Mesenchymal stem cell (in vitro differentiated cells and primary cell): Measurements from ENCODE around the gene ABCA8.
A peak's percentile ranks its signal among the peaks of the same experiment; 100 is the strongest.

Experiments used
- DNase-seq: peaks from one replicate; pipeline ENCODE4 v3.0.0-alpha.2; 2013
- H2AFZ ChIP-seq: one replicate; pipeline ENCODE4 v1.6.1; 2013; ENCODE audit warnings: low read depth, mild to moderate bottlenecking, control low read depth, inconsistent platforms, low read length, moderate library complexity
- H2AK5ac ChIP-seq: 2 replicates; pipeline ENCODE4 v1.6.1; 2013; ENCODE audit warnings: low read length, moderate library complexity, mild to moderate bottlenecking, inconsistent platforms; ENCODE audit not compliant: severe bottlenecking
- H2BK120ac ChIP-seq: one replicate; pipeline ENCODE4 v1.6.1; 2013; ENCODE audit warnings: low read depth, mild to moderate bottlenecking, inconsistent platforms, low read length, moderate library complexity
- H2BK12ac ChIP-seq, 2 experiments: one replicate each; pipeline ENCODE4 v1.6.1; 2013; ENCODE audit warnings: inconsistent platforms in 2 of 2, low read length in 2 of 2, mild to moderate bottlenecking in 2 of 2, moderate library complexity in 2 of 2, control low read depth in 1 of 2
- H2BK15ac ChIP-seq: one replicate; pipeline ENCODE4 v1.6.1; 2013; ENCODE audit warnings: mild to moderate bottlenecking, low read depth, inconsistent platforms; ENCODE audit not compliant: poor library complexity, severe bottlenecking
- H2BK5ac ChIP-seq: 2 replicates; pipeline ENCODE4 v1.6.1; 2013; ENCODE audit warnings: low read depth, mild to moderate bottlenecking, low read length, control low read depth, inconsistent platforms; ENCODE audit not compliant: poor library complexity, severe bottlenecking
- H3K14ac ChIP-seq, 2 experiments: one replicate each; pipeline ENCODE4 v1.6.1; 2013; ENCODE audit warnings: inconsistent platforms in 2 of 2, low read length in 2 of 2, control low read depth in 1 of 2, mild to moderate bottlenecking in 1 of 2, moderate library complexity in 1 of 2
- H3K18ac ChIP-seq, 2 experiments: one replicate each; pipeline ENCODE4 v1.6.1; 2013; ENCODE audit warnings: inconsistent platforms in 2 of 2, low read length in 2 of 2, control low read depth in 1 of 2, low read depth in 1 of 2, mild to moderate bottlenecking in 1 of 2
- H3K23ac ChIP-seq, 2 experiments: one replicate each; pipeline ENCODE4 v1.6.1; 2013; ENCODE audit warnings: inconsistent platforms in 2 of 2, low read length in 2 of 2, mild to moderate bottlenecking in 2 of 2, moderate library complexity in 2 of 2, control low read depth in 1 of 2
- H3K27ac ChIP-seq: 2 replicates; pipeline ENCODE4 v1.5.1; 2013; ENCODE audit warnings: mild to moderate bottlenecking, moderate library complexity, low read length, control low read depth, inconsistent platforms; ENCODE audit not compliant: poor library complexity, severe bottlenecking
- H3K27me3 ChIP-seq, 2 experiments: 2 replicates each; pipeline versions ENCODE4 v1.6.1 to v1.7.0; 2013; ENCODE audit warnings: low read length in 2 of 2, mild to moderate bottlenecking in 2 of 2, moderate library complexity in 2 of 2, control low read depth in 1 of 2, inconsistent platforms in 1 of 2; ENCODE audit not compliant: control insufficient read depth in 1 of 2, insufficient read depth in 1 of 2
- H3K36me3 ChIP-seq, 2 experiments: 2 replicates each; pipeline versions ENCODE4 v1.6.1 to v1.7.0; 2013; ENCODE audit warnings: low read length in 2 of 2, control low read depth in 1 of 2, inconsistent platforms in 1 of 2, low read depth in 1 of 2, mild to moderate bottlenecking in 1 of 2; ENCODE audit not compliant: insufficient read depth in 2 of 2, control insufficient read depth in 1 of 2
- H3K4ac ChIP-seq, 2 experiments: one replicate each; pipeline ENCODE4 v1.6.1; 2013; ENCODE audit warnings: inconsistent platforms in 2 of 2, low read length in 2 of 2, mild to moderate bottlenecking in 2 of 2, moderate library complexity in 2 of 2, control low read depth in 1 of 2, low read depth in 1 of 2
- H3K4me1 ChIP-seq: 2 replicates; pipeline ENCODE4 v1.6.1; 2013; ENCODE audit warnings: low read depth, low read length, control low read depth; ENCODE audit not compliant: control insufficient read depth, insufficient read depth
- H3K4me2 ChIP-seq: 2 replicates; pipeline ENCODE4 v1.6.1; 2013; ENCODE audit warnings: low read length, mild to moderate bottlenecking, inconsistent platforms; ENCODE audit not compliant: poor library complexity, severe bottlenecking
- H3K4me3 ChIP-seq, 2 experiments: 2 replicates each; pipeline versions ENCODE4 v1.5.1 to v1.7.0; 2013; ENCODE audit warnings: low read length in 2 of 2, mild to moderate bottlenecking in 2 of 2, control low read depth in 1 of 2, low read depth in 1 of 2; ENCODE audit not compliant: insufficient read depth in 1 of 2
- H3K79me1 ChIP-seq: replicated peaks from 2 replicates; pipeline ENCODE4 v1.6.1; 2013; ENCODE audit warnings: mild to moderate bottlenecking, control low read depth, low read length, inconsistent platforms; ENCODE audit not compliant: poor library complexity, severe bottlenecking
- H3K9ac ChIP-seq: 2 replicates; pipeline ENCODE4 v1.7.0; 2013; ENCODE audit warnings: mild to moderate bottlenecking, low read length, moderate library complexity
- H3K9me3 ChIP-seq: 2 replicates; pipeline ENCODE4 v1.7.0; 2013; ENCODE audit warnings: mild to moderate bottlenecking, low read length; ENCODE audit not compliant: control insufficient read depth
- H4K8ac ChIP-seq: one replicate; pipeline ENCODE4 v1.6.1; 2013; ENCODE audit warnings: inconsistent platforms, mild to moderate bottlenecking, low read length, moderate library complexity
- H4K91ac ChIP-seq: one replicate; pipeline ENCODE4 v1.6.1; 2013; ENCODE audit warnings: mild to moderate bottlenecking, low read length, inconsistent platforms
- WGBS: methylation state at CpG from one replicate; pipeline ENCODE4 v1.1.7; 2013; ENCODE audit warnings: mixed read lengths; 5-methylcytosine and 5-hydroxymethylcytosine counted together

The ABCA8 gene

GRCh38 chr17:68972119-68972704, 17.0 kb upstream of the ABCA8 start:
- peaks cover 4% of the 10 kb centered on the region for H3K9me3 ChIP-seq
- no peak overlapping the region for H2BK120ac ChIP-seq
- H3K4me2 ChIP-seq: no peak overlapping the region
- no peak overlapping the region for H3K27ac ChIP-seq
- H3K79me1 ChIP-seq: no peaks in the 10 kb centered on the region
- H2AK5ac ChIP-seq: no peak overlapping the region
- WGBS: no CpG with 5 or more reads among the region's 4 CpGs
- H2AFZ ChIP-seq: no peak overlapping the region
- H3K36me3 ChIP-seq: peaks cover 0 to 39% of the 10 kb centered on the region in 2 experiments
- no peak overlapping the region for H3K4me3 ChIP-seq
- H2BK12ac ChIP-seq: no peak overlapping the region
- H2BK5ac ChIP-seq: no peak overlapping the region
- H3K9ac ChIP-seq: peak overlapping the region; percentile 40
- no peak overlapping the region for H4K91ac ChIP-seq
- no peak overlapping the region for H3K14ac ChIP-seq
- no peaks in the 10 kb centered on the region for H3K4me1 ChIP-seq
- H3K27me3 ChIP-seq: no peaks in the 10 kb centered on the region
- peak; percentile 41 for DNase-seq
- H3K23ac ChIP-seq: no peak overlapping the region
- no peak overlapping the region for H3K18ac ChIP-seq
- no peak overlapping the region for H3K4ac ChIP-seq
- H2BK15ac ChIP-seq: no peak overlapping the region
- H4K8ac ChIP-seq: no peak overlapping the region

- 96% methylated on average over 3 of the region's 5 CpGs for WGBS
These were observed 13.9 kb upstream of the ABCA8 start for GRCh38 chr17:68969101-68969500.

DNA sequence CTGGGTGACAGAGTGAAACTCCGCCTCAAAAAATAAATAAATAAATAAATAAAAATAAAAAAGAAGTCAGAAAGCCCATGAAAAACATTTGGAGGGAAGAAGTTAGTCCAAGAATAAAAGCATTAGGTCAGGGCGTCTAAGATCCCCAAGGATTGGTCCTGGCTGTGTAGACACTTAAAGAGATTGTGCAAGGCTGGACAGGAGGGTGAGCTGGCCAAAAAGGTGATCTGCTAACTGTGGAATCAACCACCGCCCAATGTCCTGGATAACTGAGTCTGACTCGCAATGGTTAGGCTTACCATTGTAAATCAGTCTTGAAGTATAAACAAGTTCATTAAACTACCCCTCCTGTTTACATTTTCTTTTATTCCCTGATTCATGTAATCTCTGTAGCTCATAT, 8.8 kb upstream of the ABCA8 start:
- no peak overlapping the region for H3K14ac ChIP-seq

More at GRCh38 chr17:68969101-68969500, 13.9 kb upstream of the ABCA8 start:
- H2AFZ ChIP-seq: no peak overlapping the region
- H4K8ac ChIP-seq: no peak overlapping the region
- H2AK5ac ChIP-seq: no peak overlapping the region
- H3K27ac ChIP-seq: no peak overlapping the region
- H2BK15ac ChIP-seq: no peak overlapping the region
- DNase-seq: no peak
- no peak overlapping the region for H3K23ac ChIP-seq
- H4K91ac ChIP-seq: no peak overlapping the region
- no peak overlapping the region for H3K14ac ChIP-seq
- H3K4me2 ChIP-seq: no peak overlapping the region
- no peaks in the 10 kb centered on the region for H3K9me3 ChIP-seq
- H3K79me1 ChIP-seq: no peaks in the 10 kb centered on the region
- no peak overlapping the region for H2BK12ac ChIP-seq
- H3K18ac ChIP-seq: no peak overlapping the region
- H3K4me3 ChIP-seq: no peak overlapping the region
- H3K36me3 ChIP-seq: peaks cover 0 to 9% of the 10 kb centered on the region in 2 experiments
- no peaks in the 10 kb centered on the region for H3K27me3 ChIP-seq
- H2BK5ac ChIP-seq: no peak overlapping the region
- H3K4me1 ChIP-seq: no peaks in the 10 kb centered on the region
- H3K4ac ChIP-seq: no peak overlapping the region
- H2BK120ac ChIP-seq: no peak overlapping the region
- H3K9ac ChIP-seq: no peak overlapping the region

GRCh38 chr17:68961214-68961882, 6.2 kb upstream of the ABCA8 start:
- H3K4me3 ChIP-seq: no peak overlapping the region
- H2AFZ ChIP-seq: no peak overlapping the region
- no peak overlapping the region for H3K14ac ChIP-seq
- H2BK12ac ChIP-seq: no peak overlapping the region
- H3K27me3 ChIP-seq: no peaks in the 10 kb centered on the region
- no peak overlapping the region for H2AK5ac ChIP-seq
- DNase-seq: no peak
- H3K79me1 ChIP-seq: no peaks in the 10 kb centered on the region
- peak overlapping the region; percentile 16 for H3K9ac ChIP-seq
- no peak overlapping the region for H3K27ac ChIP-seq
- WGBS: 72% methylated on average over 9 of the region's 9 CpGs
- no peak overlapping the region for H2BK15ac ChIP-seq
- H3K4me2 ChIP-seq: no peak overlapping the region
- no peak overlapping the region for H2BK5ac ChIP-seq
- H3K23ac ChIP-seq: no peak overlapping the region
- peak overlapping the region in 1 of 2 experiments; percentile 4 for H3K18ac ChIP-seq
- no peaks in the 10 kb centered on the region for H3K4me1 ChIP-seq
- H3K9me3 ChIP-seq: no peaks in the 10 kb centered on the region
- H3K36me3 ChIP-seq: no peaks in the 10 kb centered on the region
- H4K8ac ChIP-seq: no peak overlapping the region
- no peak overlapping the region for H4K91ac ChIP-seq
- H3K4ac ChIP-seq: no peak overlapping the region
- H2BK120ac ChIP-seq: no peak overlapping the region

More for the DNA sequence above, 8.8 kb upstream of the ABCA8 start:
- H3K4me3 ChIP-seq: no peak overlapping the region
- no peaks in the 10 kb centered on the region for H3K4me1 ChIP-seq
- no peak overlapping the region for H2BK15ac ChIP-seq
- H3K79me1 ChIP-seq: no peaks in the 10 kb centered on the region
- no peaks in the 10 kb centered on the region for H3K27me3 ChIP-seq
- H3K18ac ChIP-seq: no peak overlapping the region
- H3K9ac ChIP-seq: no peak overlapping the region
- H3K4me2 ChIP-seq: no peak overlapping the region
- no peaks in the 10 kb centered on the region for H3K36me3 ChIP-seq
- DNase-seq: no peak
- 85% methylated on average over 3 of the region's 4 CpGs for WGBS
- H3K23ac ChIP-seq: no peak overlapping the region
- H2AK5ac ChIP-seq: no peak overlapping the region
- no peak overlapping the region for H2AFZ ChIP-seq
- no peak overlapping the region for H2BK5ac ChIP-seq
- H4K91ac ChIP-seq: no peak overlapping the region
- H3K9me3 ChIP-seq: no peaks in the 10 kb centered on the region
- no peak overlapping the region for H2BK12ac ChIP-seq
- H3K4ac ChIP-seq: no peak overlapping the region
- no peak overlapping the region for H2BK120ac ChIP-seq
- no peak overlapping the region for H4K8ac ChIP-seq
- H3K27ac ChIP-seq: no peak overlapping the region
